ENCODE measurements around the gene CDH13.

CDH13 gene

GRCh38 chr16:83185902-83186301, 559.1 kb downstream of the CDH13 start:
- Histone ChIP-seq H3K9me3 (ENCODE audit: insufficient read depth, low read length, severe bottlenecking) (no peaks in the 10 kb centered on the region), H4K20me1 (ENCODE audit: insufficient read depth, low read length) (no peaks in the 10 kb centered on the region), H3K9ac (ENCODE audit: low read depth, low read length) (no peak overlapping the region), H3K27me3 (ENCODE audit: insufficient read depth, low read length, poor library complexity) (peaks cover 7% of the 10 kb centered on the region), H3K4me2 (ENCODE audit: insufficient read depth, low read length) (no peak overlapping the region), H3K36me3 (ENCODE audit: insufficient read depth, low read length) (no peaks in the 10 kb centered on the region), H3K4me1 (ENCODE audit: insufficient read depth, low read length) (no peaks in the 10 kb centered on the region), H3K79me2 (ENCODE audit: insufficient read depth, low read length) (no peaks in the 10 kb centered on the region), H3K27ac (ENCODE audit: low read length) (no peak overlapping the region), H2AFZ (ENCODE audit: low read depth, low read length) (no peak overlapping the region), H3K4me3 (ENCODE audit: low read depth in 1 of 2, low read length in 2 of 2) (no peak overlapping the region)
- DNase-seq (no peak), ATAC-seq (ENCODE audit: insufficient read depth, low read depth) (no peak)
- TF ChIP-seq CTCF (IDR thresholded peaks at IDR 0.05; ENCODE audit: borderline replicate concordance, extremely low read depth, low read length, poor library complexity, severe bottlenecking) = no peak
- no peak for TF ChIP-seq EZH2 (IDR thresholded peaks at IDR 0.05; ENCODE audit: borderline replicate concordance, low read depth, low read length, severe bottlenecking)

GRCh38 chr16:83187405-83187804, 560.6 kb downstream of the CDH13 start:
- no peak for TF ChIP-seq EZH2 (IDR thresholded peaks at IDR 0.05; ENCODE audit: borderline replicate concordance, low read depth, low read length, severe bottlenecking)
- no peak for TF ChIP-seq CTCF (IDR thresholded peaks at IDR 0.05; ENCODE audit: borderline replicate concordance, extremely low read depth, low read length, poor library complexity, severe bottlenecking)
- Histone ChIP-seq H4K20me1 (ENCODE audit: insufficient read depth, low read length) (no peaks in the 10 kb centered on the region), H3K27ac (ENCODE audit: low read length) (no peak overlapping the region), H3K4me2 (ENCODE audit: insufficient read depth, low read length) (no peak overlapping the region), H3K36me3 (ENCODE audit: insufficient read depth, low read length) (no peaks in the 10 kb centered on the region), H3K4me1 (ENCODE audit: insufficient read depth, low read length) (no peaks in the 10 kb centered on the region), H3K9ac (ENCODE audit: low read depth, low read length) (no peak overlapping the region), H2AFZ (ENCODE audit: low read depth, low read length) (no peak overlapping the region), H3K9me3 (ENCODE audit: insufficient read depth, low read length, severe bottlenecking) (no peaks in the 10 kb centered on the region), H3K4me3 (ENCODE audit: low read depth in 1 of 2, low read length in 2 of 2) (no peak overlapping the region), H3K27me3 (ENCODE audit: insufficient read depth, low read length, poor library complexity) (peaks cover 3% of the 10 kb centered on the region), H3K79me2 (ENCODE audit: insufficient read depth, low read length) (no peaks in the 10 kb centered on the region)
- no peak for ATAC-seq (ENCODE audit: insufficient read depth, low read depth)
- no peak for DNase-seq

- Histone ChIP-seq H3K9ac (ENCODE audit: low read depth, low read length) (no peak overlapping the region), H3K9me3 (ENCODE audit: insufficient read depth, low read length, severe bottlenecking) (no peaks in the 10 kb centered on the region), H3K4me2 (ENCODE audit: insufficient read depth, low read length) (no peak overlapping the region), H3K27me3 (ENCODE audit: insufficient read depth, low read length, poor library complexity) (no peaks in the 10 kb centered on the region), H3K36me3 (ENCODE audit: insufficient read depth, low read length) (no peaks in the 10 kb centered on the region), H4K20me1 (ENCODE audit: insufficient read depth, low read length) (no peaks in the 10 kb centered on the region), H2AFZ (ENCODE audit: low read depth, low read length) (no peak overlapping the region), H3K27ac (ENCODE audit: low read length) (no peak overlapping the region), H3K79me2 (ENCODE audit: insufficient read depth, low read length) (no peaks in the 10 kb centered on the region), H3K4me1 (ENCODE audit: insufficient read depth, low read length) (no peaks in the 10 kb centered on the region), H3K4me3 (ENCODE audit: low read depth in 1 of 2, low read length in 2 of 2) (no peak overlapping the region)
- no peak for DNase-seq
- TF ChIP-seq EZH2 (IDR thresholded peaks at IDR 0.05; ENCODE audit: borderline replicate concordance, low read depth, low read length, severe bottlenecking) (no peak), CTCF (IDR thresholded peaks at IDR 0.05; ENCODE audit: borderline replicate concordance, extremely low read depth, low read length, poor library complexity, severe bottlenecking) (no peak)
- ATAC-seq (ENCODE audit: insufficient read depth, low read depth) = no peak
Measured at GRCh38 chr16:83196796-83197195, 570.0 kb downstream of the CDH13 start.

DNA sequence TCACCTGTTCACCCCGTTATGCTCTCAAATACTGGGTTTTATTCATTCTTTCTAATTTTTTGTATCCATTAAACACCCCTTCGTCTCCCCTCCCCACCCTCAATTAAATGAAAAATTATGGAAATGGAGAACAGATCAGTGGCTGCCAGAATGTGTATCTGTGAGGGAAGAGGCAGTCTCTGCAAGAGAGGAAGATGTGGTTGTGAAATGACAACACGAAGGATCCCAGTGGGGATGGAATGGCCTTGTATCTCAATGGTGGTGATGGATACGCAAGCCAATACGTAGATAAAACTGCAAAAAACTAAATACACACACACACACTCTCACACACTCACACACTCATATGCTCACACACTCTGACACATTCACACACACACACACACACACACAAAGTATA, 570.7 kb downstream of the CDH13 start:
- Histone ChIP-seq H4K20me1 (ENCODE audit: insufficient read depth, low read length) (no peaks in the 10 kb centered on the region), H3K9me3 (ENCODE audit: insufficient read depth, low read length, severe bottlenecking) (no peaks in the 10 kb centered on the region), H3K27ac (ENCODE audit: low read length) (no peak overlapping the region), H3K36me3 (ENCODE audit: insufficient read depth, low read length) (no peaks in the 10 kb centered on the region), H3K9ac (ENCODE audit: low read depth, low read length) (no peak overlapping the region), H2AFZ (ENCODE audit: low read depth, low read length) (no peak overlapping the region), H3K27me3 (ENCODE audit: insufficient read depth, low read length, poor library complexity) (no peaks in the 10 kb centered on the region), H3K4me1 (ENCODE audit: insufficient read depth, low read length) (no peaks in the 10 kb centered on the region), H3K4me2 (ENCODE audit: insufficient read depth, low read length) (no peak overlapping the region), H3K79me2 (ENCODE audit: insufficient read depth, low read length) (no peaks in the 10 kb centered on the region), H3K4me3 (ENCODE audit: low read depth in 1 of 2, low read length in 2 of 2) (no peak overlapping the region)
- ATAC-seq (ENCODE audit: insufficient read depth, low read depth) (no peak), DNase-seq (no peak)
- no peak for TF ChIP-seq CTCF (IDR thresholded peaks at IDR 0.05; ENCODE audit: borderline replicate concordance, extremely low read depth, low read length, poor library complexity, severe bottlenecking)
